GM06990 (cell line): Measurements from ENCODE around the gene JARID2.

Experiments used
- DNase-seq: peaks from one replicate; pipeline ENCODE4 v3.0.0-alpha.2; 2011; ENCODE audit not compliant: insufficient read length; ENCODE audit errors: extremely low read depth
- H3K27me3 ChIP-seq: replicated peaks from 2 replicates; pipeline ENCODE4 v1.6.0; 2011; ENCODE audit warnings: low read length; ENCODE audit not compliant: control insufficient read depth, insufficient read depth
- H3K36me3 ChIP-seq: 2 replicates; pipeline ENCODE4 v1.5.1; 2011; ENCODE audit warnings: low read length; ENCODE audit not compliant: control insufficient read depth, insufficient read depth
- H3K4me3 ChIP-seq: replicated peaks from 2 replicates; pipeline ENCODE4 v1.5.1; 2011; ENCODE audit warnings: low read depth, mild to moderate bottlenecking, control low read depth, low read length
- CTCF ChIP-seq: IDR thresholded peaks from 2 replicates; pipeline ENCODE4 v1.5.1; 2011; ENCODE audit warnings: low read length, control low read depth, mild to moderate bottlenecking, inconsistent platforms; ENCODE audit not compliant: insufficient read depth, poor library complexity, severe bottlenecking

JARID2 gene

GRCh38 chr6:15386110-15386755 is 140.4 kb downstream of the JARID2 start:
- Histone ChIP-seq H3K36me3 (no peaks in the 10 kb centered on the region), H3K4me3 (no peak overlapping the region), H3K27me3 (no peaks in the 10 kb centered on the region)
- TF ChIP-seq CTCF = no peak
- DNase-seq = no peak

- DNase-seq = no peak
- Histone ChIP-seq H3K36me3 (no peaks in the 10 kb centered on the region), H3K4me3 (no peak overlapping the region), H3K27me3 (no peaks in the 10 kb centered on the region)
- no peak for TF ChIP-seq CTCF
Observed at GRCh38 chr6:15386756-15387112, 140.9 kb downstream of the JARID2 start.

- no peak for TF ChIP-seq CTCF
- H3K27me3 ChIP-seq = no peaks in the 10 kb centered on the region
- no peaks in the 10 kb centered on the region for H3K36me3 ChIP-seq
- DNase-seq = peak; percentile 46
- H3K4me3 ChIP-seq = no peak overlapping the region
Observed at GRCh38 chr6:15387118-15387517, 141.2 kb downstream of the JARID2 start.

GRCh38 chr6:15389084-15389764 is 143.4 kb downstream of the JARID2 start:
- Histone ChIP-seq H3K27me3 (no peaks in the 10 kb centered on the region), H3K4me3 (no peak overlapping the region), H3K36me3 (no peaks in the 10 kb centered on the region)
- TF ChIP-seq CTCF = no peak
- no peak for DNase-seq

- Histone ChIP-seq H3K4me3 (no peak overlapping the region), H3K36me3 (no peaks in the 10 kb centered on the region), H3K27me3 (no peaks in the 10 kb centered on the region)
- peak; percentile 43 for DNase-seq
- peak; percentile 63 for TF ChIP-seq CTCF
Observed at GRCh38 chr6:15389765-15390723, 144.2 kb downstream of the JARID2 start.
